Activated B cell treated with CpG ODN at 0.5 μM for 24 hours (primary cell): ENCODE measurements around the gene SELENBP1. TPM values are rescaled to one million over a fixed set of nuclear protein-coding genes. Genes with fewer than 3 reads are reported as not detected.

Source experiments
- ATAC-seq: fragments of 200-7000 bp; cut with Tn5 transposase; one replicate; pipeline ENCODE4 v1.10.0; 2021; ENCODE audit warnings: low read depth, mild to moderate bottlenecking, moderate library complexity
- CTCF ChIA-PET: fragments of 350-600 bp; sonication (Branson Sonifier 250); formaldehyde crosslinking; loops from one replicate; lab custom pipeline; 2021; ENCODE audit warnings: antibody characterized with exemption; lab: Charles Lee
- POLR2A ChIA-PET: fragments of 350-600 bp; sonication (Branson Sonifier 250); formaldehyde crosslinking; loops from one replicate; lab custom pipeline; 2021; ENCODE audit warnings: antibody characterized with exemption; lab: Charles Lee
- DNase-seq: peaks from one replicate; pipeline ENCODE4 v3.0.0; 2022
- H3K27ac Mint-ChIP-seq: one replicate; pipeline ENCODE4 v1.8.0; 2020; ENCODE audit warnings: mixed read lengths
- H3K27me3 Mint-ChIP-seq: one replicate; pipeline ENCODE4 v1.8.0; 2021; ENCODE audit warnings: mixed read lengths
- H3K36me3 Mint-ChIP-seq: one replicate; pipeline ENCODE4 v1.8.0; 2021; ENCODE audit warnings: low read depth, mixed read lengths
- H3K4me1 Mint-ChIP-seq: one replicate; pipeline ENCODE4 v1.8.0; 2021; ENCODE audit warnings: mixed read lengths
- H3K4me3 Mint-ChIP-seq: one replicate; pipeline ENCODE4 v1.8.0; 2020; ENCODE audit warnings: mild to moderate bottlenecking, mixed read lengths
- H3K9me3 Mint-ChIP-seq: one replicate; pipeline ENCODE4 v1.8.0; 2020; ENCODE audit warnings: mixed read lengths
- intact Hi-C: fragments of 100-400 bp; cut with micrococcal nuclease; formaldehyde crosslinking; loops from one replicate; pipeline ENCODE4 v1.15.1; 2024
- total RNA-seq: library from RNA; stranded (reverse); gene quantifications from 2 replicates; pipeline ENCODE4 v1.2.3, GENCODE V29; 2022
- TF ChIP-seq, protein P1 (sequence below): fragments of 200-600 bp; IDR thresholded peaks from one replicate; pipeline ENCODE4 v1.8.0; 2022; ENCODE audit warnings: antibody characterized with exemption, mild to moderate bottlenecking

Gene SELENBP1
- total RNA-seq, 1 donor from 2014 or later: not detected

DNA sequence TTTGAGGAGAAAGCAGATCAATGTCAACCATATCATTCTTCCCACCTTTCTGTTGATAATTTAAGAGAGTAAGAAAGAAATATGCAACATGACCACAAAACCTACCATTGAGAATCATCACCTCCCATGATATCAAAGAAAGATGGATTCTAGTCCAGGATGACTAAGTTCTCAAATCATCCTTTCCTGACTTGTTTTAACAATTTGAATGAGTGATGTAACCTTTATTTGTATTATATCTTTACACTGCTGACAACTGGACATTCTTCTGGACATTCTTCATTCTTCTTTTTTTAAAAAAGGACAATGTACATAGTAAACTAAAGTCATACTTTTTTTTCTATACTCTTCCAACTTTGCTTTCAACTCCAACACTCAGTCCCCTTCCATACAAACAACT is 36.4 kb upstream of the SELENBP1 start:
- H3K36me3 Mint-ChIP-seq: peaks cover 88% of the 10 kb centered on the region
- CTCF ChIA-PET: no interaction called here
- no peak for ATAC-seq
- DNase-seq: no peak
- H3K27ac Mint-ChIP-seq: no peak overlapping the region
- H3K4me1 Mint-ChIP-seq: no peaks in the 10 kb centered on the region
- H3K4me3 Mint-ChIP-seq: no peak overlapping the region
- POLR2A ChIA-PET: interaction anchor here (0.6 kb wide), 1 partner anchor 83 kb away, joined by 5 read pairs; no protein-coding TSS in a partner anchor
- TF ChIP-seq, protein P1, sequence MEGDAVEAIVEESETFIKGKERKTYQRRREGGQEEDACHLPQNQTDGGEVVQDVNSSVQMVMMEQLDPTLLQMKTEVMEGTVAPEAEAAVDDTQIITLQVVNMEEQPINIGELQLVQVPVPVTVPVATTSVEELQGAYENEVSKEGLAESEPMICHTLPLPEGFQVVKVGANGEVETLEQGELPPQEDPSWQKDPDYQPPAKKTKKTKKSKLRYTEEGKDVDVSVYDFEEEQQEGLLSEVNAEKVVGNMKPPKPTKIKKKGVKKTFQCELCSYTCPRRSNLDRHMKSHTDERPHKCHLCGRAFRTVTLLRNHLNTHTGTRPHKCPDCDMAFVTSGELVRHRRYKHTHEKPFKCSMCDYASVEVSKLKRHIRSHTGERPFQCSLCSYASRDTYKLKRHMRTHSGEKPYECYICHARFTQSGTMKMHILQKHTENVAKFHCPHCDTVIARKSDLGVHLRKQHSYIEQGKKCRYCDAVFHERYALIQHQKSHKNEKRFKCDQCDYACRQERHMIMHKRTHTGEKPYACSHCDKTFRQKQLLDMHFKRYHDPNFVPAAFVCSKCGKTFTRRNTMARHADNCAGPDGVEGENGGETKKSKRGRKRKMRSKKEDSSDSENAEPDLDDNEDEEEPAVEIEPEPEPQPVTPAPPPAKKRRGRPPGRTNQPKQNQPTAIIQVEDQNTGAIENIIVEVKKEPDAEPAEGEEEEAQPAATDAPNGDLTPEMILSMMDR: no peak
- no peaks in the 10 kb centered on the region for H3K9me3 Mint-ChIP-seq
- H3K27me3 Mint-ChIP-seq: no peaks in the 10 kb centered on the region
- intact Hi-C loops: no loop called here

GRCh38 chr1:151407304-151407703 is 34.8 kb upstream of the SELENBP1 start:
- no peaks in the 10 kb centered on the region for H3K4me1 Mint-ChIP-seq
- peaks cover 91% of the 10 kb centered on the region for H3K36me3 Mint-ChIP-seq
- intact Hi-C loops: no loop called here
- ATAC-seq: no peak
- ChIA-PET CTCF (interaction anchor here (0.6 to 0.8 kb wide), 2 partner anchors 57 to 106 kb away, joined by 4 read pairs; no protein-coding TSS in a partner anchor), POLR2A (interaction anchor here (0.9 kb wide), 1 partner anchor 8 kb away, joined by 3 read pairs; the partner anchor contains the start of gene PSMB4)
- no peaks in the 10 kb centered on the region for H3K27me3 Mint-ChIP-seq
- H3K4me3 Mint-ChIP-seq: no peak overlapping the region
- H3K27ac Mint-ChIP-seq: no peak overlapping the region
- no peaks in the 10 kb centered on the region for H3K9me3 Mint-ChIP-seq
- DNase-seq: no peak
- TF ChIP-seq, protein P1: no peak

DNA sequence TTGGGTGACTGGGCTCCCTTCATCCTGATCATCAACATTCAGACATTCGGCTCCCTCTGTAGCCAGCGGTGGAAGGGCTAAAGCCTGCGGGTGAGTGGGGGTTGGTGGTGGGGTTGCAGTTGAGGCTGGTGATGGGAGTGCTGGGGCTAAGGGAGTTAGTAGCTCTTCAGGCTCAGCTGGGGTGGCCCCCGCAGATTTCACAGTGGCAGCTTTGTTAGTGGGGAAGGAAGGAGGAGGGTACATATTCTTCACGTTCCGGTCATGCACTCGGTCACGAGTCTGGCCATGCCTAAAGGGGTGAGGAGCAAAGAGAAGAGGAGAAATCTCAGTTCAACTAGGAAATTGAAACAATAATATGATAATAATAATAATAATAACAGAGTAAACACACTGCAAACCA is 33.7 kb upstream of the SELENBP1 start:
- intact Hi-C loops: no loop called here
- Mint-ChIP-seq H3K4me3 (no peak overlapping the region), H3K4me1 (peaks cover 4% of the 10 kb centered on the region), H3K27ac (no peak overlapping the region), H3K36me3 (peaks cover 92% of the 10 kb centered on the region), H3K27me3 (no peaks in the 10 kb centered on the region), H3K9me3 (no peaks in the 10 kb centered on the region)
- CTCF ChIA-PET: interaction anchor here (1.3 kb wide), 1 partner anchor 79 kb away, joined by 3 read pairs; the partner anchor contains the start of gene PI4KB
- TF ChIP-seq, protein P1: no peak
- ATAC-seq (no peak), DNase-seq (no peak)
- POLR2A ChIA-PET: no interaction called here

DNA sequence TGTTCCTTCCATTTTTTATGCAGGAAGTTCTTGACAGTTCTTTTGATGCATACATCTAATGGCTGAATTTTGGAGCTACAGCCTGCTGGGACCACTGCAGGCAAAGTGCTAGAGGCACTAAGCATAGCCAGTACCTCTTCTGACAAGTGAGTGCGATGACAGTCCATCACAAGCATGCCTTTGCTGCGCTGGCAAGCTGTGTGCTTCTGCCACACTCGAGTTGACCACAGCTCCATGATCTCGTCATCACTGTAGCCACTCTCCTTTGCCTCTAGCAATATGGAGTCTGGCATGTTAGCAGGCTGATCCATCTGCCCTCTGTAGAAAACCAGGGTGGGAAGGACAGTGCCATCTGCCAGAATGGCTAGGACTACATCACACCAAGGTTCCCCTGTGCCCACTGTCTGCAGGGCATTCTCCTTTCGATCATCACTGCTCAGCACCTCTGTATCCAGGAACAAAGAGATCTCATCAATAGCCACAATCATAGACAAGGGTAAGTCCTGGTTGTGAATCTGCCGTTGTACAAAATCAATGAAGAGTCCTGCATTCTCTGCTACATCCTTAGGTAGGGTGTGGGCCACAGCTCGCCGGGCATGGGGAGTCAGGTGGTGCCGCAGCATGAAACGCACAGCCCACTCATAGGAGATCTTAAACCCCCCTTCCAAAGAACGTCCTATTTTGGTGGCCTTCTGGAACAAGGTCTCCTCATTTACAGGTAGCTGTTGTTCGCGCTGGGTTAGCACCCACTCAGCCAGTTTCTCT is 32.9 kb upstream of the SELENBP1 start:
- peak overlapping the region; percentile 6 for H3K27ac Mint-ChIP-seq
- ChIA-PET POLR2A (no interaction called here), CTCF (interaction anchor here (1.2 to 1.3 kb wide), 2 partner anchors 78 to 104 kb away, joined by 3 read pairs; partner anchors contain the start of gene PI4KB)
- peaks cover 92% of the 10 kb centered on the region for H3K36me3 Mint-ChIP-seq
- H3K9me3 Mint-ChIP-seq: no peaks in the 10 kb centered on the region
- H3K4me3 Mint-ChIP-seq: no peak overlapping the region
- H3K4me1 Mint-ChIP-seq: peaks cover 11% of the 10 kb centered on the region
- TF ChIP-seq, protein P1: no peak
- no peak for ATAC-seq
- no peak for DNase-seq
- no peaks in the 10 kb centered on the region for H3K27me3 Mint-ChIP-seq
- intact Hi-C loops: no loop called here

- H3K4me1 Mint-ChIP-seq: peaks cover 25% of the 10 kb centered on the region
Measured at GRCh38 chr1:151403612-151404011, 31.1 kb upstream of the SELENBP1 start.

More at GRCh38 chr1:151403612-151404011, 31.1 kb upstream of the SELENBP1 start:
- Mint-ChIP-seq H3K9me3 (no peaks in the 10 kb centered on the region), H3K27ac (no peak overlapping the region), H3K36me3 (peaks cover 85% of the 10 kb centered on the region), H3K27me3 (no peaks in the 10 kb centered on the region), H3K4me3 (no peak overlapping the region)
- ATAC-seq: no peak
- TF ChIP-seq, protein P1: no peak
- CTCF ChIA-PET: no interaction called here
- POLR2A ChIA-PET: interaction anchor here (0.6 kb wide), 1 partner anchor 128 kb away, joined by 3 read pairs; no protein-coding TSS in a partner anchor
- intact Hi-C loops: no loop called here
- DNase-seq: no peak
